GM10248 (cell line): ENCODE data around the gene BTBD1.
A peak's percentile ranks its signal among the peaks of the same experiment; 100 is the strongest.

Experiments
- CTCF ChIA-PET: fragments of 300-600 bp; sonication (Branson Sonifier 250); formaldehyde crosslinking; extraction: SDS; loops from one replicate; lab custom pipeline; 2021; ENCODE audit warnings: antibody characterized with exemption; lab: Yijun Ruan, JAX
- POLR2A ChIA-PET: fragments of 350-650 bp; sonication (Branson Sonifier 250); formaldehyde crosslinking; extraction: SDS; loops from one replicate; lab custom pipeline; 2020; ENCODE audit warnings: antibody characterized with exemption; lab: Yijun Ruan, JAX
- DNase-seq: peaks from one replicate; pipeline ENCODE4 v3.0.0; 2012; ENCODE audit errors: extremely low spot score
- TF ChIP-seq, protein P1 (sequence below): IDR thresholded peaks from 2 replicates; pipeline ENCODE4 v1.5.1; 2012; ENCODE audit warnings: mild to moderate bottlenecking, low read depth; ENCODE audit errors: extremely low read depth, missing control alignments, control extremely low read depth

BTBD1 gene

DNA sequence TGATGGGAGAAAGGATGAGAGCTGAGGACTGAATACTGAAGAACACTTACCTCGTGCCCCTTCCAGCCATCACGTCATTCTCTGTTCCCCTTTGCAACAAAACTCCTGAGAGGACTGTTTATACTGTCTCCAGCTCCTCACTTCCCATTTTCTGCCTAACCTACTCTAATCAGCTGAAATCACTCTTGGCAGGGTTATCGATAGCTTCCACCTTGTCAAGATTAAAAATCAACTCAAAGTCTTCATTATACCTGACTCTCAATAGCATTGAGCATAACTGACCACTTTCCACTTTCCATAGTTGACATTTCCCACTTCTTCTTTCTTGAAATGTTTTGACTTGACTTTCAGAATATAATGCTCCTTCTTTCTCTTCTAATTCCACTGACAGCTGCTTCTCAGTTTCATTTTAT lies 4.3 kb downstream of the BTBD1 start:
- CTCF ChIA-PET = interaction anchor here (1.4 kb wide), 1 partner anchor 52 kb away, joined by 4 read pairs; the partner anchor contains the start of gene C15orf40
- TF ChIP-seq, protein P1, sequence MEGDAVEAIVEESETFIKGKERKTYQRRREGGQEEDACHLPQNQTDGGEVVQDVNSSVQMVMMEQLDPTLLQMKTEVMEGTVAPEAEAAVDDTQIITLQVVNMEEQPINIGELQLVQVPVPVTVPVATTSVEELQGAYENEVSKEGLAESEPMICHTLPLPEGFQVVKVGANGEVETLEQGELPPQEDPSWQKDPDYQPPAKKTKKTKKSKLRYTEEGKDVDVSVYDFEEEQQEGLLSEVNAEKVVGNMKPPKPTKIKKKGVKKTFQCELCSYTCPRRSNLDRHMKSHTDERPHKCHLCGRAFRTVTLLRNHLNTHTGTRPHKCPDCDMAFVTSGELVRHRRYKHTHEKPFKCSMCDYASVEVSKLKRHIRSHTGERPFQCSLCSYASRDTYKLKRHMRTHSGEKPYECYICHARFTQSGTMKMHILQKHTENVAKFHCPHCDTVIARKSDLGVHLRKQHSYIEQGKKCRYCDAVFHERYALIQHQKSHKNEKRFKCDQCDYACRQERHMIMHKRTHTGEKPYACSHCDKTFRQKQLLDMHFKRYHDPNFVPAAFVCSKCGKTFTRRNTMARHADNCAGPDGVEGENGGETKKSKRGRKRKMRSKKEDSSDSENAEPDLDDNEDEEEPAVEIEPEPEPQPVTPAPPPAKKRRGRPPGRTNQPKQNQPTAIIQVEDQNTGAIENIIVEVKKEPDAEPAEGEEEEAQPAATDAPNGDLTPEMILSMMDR = no peak
- DNase-seq = peak; percentile 27
- POLR2A ChIA-PET = interaction anchor here (0.6 kb wide), 1 partner anchor 44 kb away, joined by 3 read pairs; no protein-coding TSS in a partner anchor

DNA sequence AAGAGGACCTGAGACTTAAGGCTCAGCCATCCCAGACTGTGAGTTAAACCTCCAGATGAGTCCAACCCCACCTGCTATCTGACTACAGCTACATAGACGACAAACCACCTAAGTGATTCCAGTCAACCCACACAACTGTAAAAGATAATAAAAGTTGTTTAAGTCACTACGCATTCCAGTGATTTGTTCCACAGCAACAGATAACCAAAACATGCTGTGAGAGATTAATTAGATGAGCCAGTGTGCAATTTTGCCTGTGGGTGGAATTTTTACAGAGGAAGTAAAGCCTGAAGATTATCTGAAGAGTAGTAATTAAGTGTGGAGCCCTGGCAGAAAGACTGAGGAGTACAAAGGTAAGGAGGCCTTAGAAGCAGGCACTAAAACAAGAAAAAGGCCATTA lies 5.4 kb downstream of the BTBD1 start:
- ChIA-PET CTCF (interaction anchor here (1.4 kb wide), 1 partner anchor 86 kb away, joined by 3 read pairs; no protein-coding TSS in a partner anchor), POLR2A (no interaction called here)
- DNase-seq = no peak
- TF ChIP-seq, protein P1 = no peak

DNA sequence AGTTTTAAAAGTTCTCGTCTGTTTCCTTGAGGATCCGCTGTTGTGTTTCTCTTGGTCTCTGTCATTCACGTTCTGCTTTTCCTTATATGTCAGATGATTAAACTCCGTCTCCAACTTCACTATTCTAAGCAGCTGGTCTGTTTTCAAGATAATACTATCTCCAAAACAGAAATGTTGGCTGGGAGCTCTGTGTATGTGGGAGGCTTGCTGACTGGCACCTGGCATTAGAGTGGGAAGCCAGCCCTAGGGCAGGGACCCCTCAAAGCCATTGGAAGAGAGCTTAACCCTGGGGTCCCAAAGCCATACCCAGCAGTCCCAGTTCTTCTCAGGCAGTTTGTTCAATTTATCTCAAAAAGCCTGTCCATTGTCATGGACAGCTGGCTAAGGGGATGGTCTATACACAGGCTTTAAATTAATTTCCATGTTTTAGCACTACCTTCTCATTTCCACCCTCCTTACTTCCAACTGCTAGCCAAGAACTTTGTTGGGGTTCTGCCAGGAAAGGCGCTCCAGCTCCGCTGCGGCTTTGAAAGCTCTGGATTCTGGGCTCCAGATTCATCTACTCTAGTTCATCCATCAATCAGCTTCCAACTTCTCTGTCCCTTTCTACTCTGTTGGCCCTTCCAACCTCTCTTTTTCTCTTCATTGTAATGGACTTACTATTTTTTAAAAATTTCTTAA lies 9.2 kb downstream of the BTBD1 start:
- TF ChIP-seq, protein P1 = no peak
- ChIA-PET CTCF (interaction anchor here (0.8 to 2.3 kb wide), 9 partner anchors 8 to 57 kb away, joined by 3 to 7 read pairs (median 4); partner anchors contain the start of gene BTBD1), POLR2A (no interaction called here)
- no peak for DNase-seq

DNA sequence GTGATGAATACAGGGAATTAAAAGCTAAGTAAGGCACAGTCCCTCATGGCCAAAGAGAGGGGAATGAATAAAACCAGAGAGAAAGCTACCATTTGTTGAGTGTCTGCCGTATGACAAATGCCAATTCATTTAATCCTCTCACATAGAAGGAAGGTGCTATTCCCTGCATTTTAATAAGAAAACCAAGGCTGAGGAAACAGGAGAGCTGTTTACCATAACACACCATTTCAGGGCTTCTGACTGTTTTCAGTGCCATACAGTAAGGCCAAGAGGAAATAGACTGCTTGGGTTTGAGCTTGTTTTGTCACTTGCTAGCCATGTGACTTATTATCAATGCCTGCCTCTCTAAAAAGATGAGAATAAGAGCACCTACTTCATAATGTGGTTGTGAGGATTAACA lies 10.1 kb downstream of the BTBD1 start:
- TF ChIP-seq, protein P1 = no peak
- ChIA-PET POLR2A (no interaction called here), CTCF (interaction anchor here (0.8 to 2.3 kb wide), 9 partner anchors 8 to 56 kb away, joined by 3 to 7 read pairs (median 4); partner anchors contain the start of gene BTBD1)
- DNase-seq = no peak

DNA sequence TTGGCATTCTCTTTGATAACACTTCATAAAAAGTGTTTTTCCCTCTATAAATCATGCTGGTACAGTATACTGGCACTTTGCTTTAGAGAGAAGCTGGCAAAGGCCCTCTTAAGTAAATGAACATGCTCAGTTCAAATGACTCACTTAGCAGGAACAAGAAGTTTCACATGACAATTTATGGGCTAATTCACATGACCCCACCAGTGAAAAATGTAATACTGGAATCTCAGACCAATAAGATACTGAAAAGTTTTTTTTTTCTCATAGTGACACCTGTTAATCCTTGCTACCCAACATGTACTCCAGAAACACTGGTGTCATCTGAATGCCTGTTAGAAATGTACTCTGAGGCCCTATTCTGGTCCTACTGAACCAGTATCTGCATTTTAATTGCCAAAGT lies 13.9 kb downstream of the BTBD1 start:
- TF ChIP-seq, protein P1 = no peak
- POLR2A ChIA-PET = no interaction called here
- no peak for DNase-seq
- CTCF ChIA-PET = no interaction called here

DNA sequence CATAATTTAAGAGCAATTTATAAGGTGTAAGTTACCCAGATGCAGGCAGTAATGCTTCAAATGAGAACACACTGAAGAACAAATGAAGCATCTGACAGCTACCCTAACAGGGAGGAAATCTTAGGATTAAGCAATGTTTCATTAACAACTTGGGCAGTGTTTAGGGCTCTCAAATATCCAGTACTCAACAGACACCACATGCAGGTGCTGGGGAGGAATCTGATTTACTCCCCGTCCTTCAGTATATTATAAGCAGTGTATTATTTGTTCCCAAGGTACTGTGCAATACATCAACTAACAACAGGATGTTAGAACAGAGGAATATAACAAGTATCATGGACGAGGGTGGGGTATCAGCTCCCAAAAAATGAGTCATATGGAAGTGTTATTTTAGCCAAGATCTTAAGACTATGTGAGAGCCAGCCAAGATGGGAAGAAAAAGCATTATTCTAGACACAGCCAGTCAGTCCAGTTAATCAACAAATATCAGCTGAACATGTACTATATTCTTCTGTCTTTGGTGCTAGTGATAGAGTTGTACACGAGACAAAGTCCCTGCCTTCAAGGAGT lies 20.4 kb downstream of the BTBD1 start:
- ChIA-PET POLR2A (no interaction called here), CTCF (no interaction called here)
- TF ChIP-seq, protein P1 = no peak
- DNase-seq = no peak
